ENCODE data around the gene DIS3L. TPM values are rescaled to one million over a fixed set of nuclear protein-coding genes. Genes with fewer than 3 reads are reported as not detected.

Gene DIS3L
- total and polyA plus RNA-seq, 2 donors from 2014 or later, result 10.6 to 28.5 TPM

DNA sequence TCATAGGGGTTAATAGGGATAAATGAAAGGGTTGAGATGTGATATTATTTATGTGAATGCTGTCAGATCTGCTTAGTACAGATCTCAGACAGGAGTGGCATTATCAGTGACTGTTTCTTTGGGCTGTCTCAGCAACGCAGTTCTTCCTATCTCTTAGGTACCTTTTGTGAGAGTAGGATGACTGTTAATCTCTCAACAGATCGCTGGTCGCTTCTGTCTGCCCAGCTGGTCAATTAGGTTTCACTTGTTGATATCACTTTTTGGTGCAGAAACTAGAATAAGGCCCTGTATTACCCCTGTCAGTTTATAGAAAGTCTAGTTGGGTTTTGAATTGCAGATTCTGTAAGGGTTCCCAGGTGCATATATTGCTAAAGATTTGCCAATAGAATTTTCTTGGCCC, 16.5 kb downstream of the DIS3L start:
- Histone ChIP-seq H3K9ac (ENCODE audit: low read length in 3 of 3) (no peak overlapping the region), H3K9me3 (ENCODE audit: control insufficient read depth in 2 of 3, insufficient read depth in 1 of 3, low read length in 3 of 3) (no peaks in the 10 kb centered on the region), H3K4me3 (ENCODE audit: low read length in 3 of 3) (no peak overlapping the region), H3K36me3 (ENCODE audit: control insufficient read depth in 2 of 3, insufficient read depth in 3 of 3, low read length in 3 of 3) (peaks cover 6 to 31% (median 22%) of the 10 kb centered on the region in 3 donors), H3K27ac (ENCODE audit: low read depth in 2 of 2, low read length in 2 of 2) (no peak overlapping the region), H3K27me3 (ENCODE audit: control insufficient read depth, insufficient read depth, low read length) (no peaks in the 10 kb centered on the region), H3K4me1 (ENCODE audit: control insufficient read depth in 2 of 3, insufficient read depth in 2 of 3, low read depth in 1 of 3, low read length in 3 of 3) (no peaks in the 10 kb centered on the region)
- FAIRE-seq, result no peak
- intact Hi-C loops (cut with DNase I), result no loop called here
- DNase-seq, result no peak
- TF ChIP-seq, protein P1, sequence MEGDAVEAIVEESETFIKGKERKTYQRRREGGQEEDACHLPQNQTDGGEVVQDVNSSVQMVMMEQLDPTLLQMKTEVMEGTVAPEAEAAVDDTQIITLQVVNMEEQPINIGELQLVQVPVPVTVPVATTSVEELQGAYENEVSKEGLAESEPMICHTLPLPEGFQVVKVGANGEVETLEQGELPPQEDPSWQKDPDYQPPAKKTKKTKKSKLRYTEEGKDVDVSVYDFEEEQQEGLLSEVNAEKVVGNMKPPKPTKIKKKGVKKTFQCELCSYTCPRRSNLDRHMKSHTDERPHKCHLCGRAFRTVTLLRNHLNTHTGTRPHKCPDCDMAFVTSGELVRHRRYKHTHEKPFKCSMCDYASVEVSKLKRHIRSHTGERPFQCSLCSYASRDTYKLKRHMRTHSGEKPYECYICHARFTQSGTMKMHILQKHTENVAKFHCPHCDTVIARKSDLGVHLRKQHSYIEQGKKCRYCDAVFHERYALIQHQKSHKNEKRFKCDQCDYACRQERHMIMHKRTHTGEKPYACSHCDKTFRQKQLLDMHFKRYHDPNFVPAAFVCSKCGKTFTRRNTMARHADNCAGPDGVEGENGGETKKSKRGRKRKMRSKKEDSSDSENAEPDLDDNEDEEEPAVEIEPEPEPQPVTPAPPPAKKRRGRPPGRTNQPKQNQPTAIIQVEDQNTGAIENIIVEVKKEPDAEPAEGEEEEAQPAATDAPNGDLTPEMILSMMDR (IDR thresholded peaks at IDR 0.05; ENCODE audit: borderline replicate concordance, extremely low read depth, insufficient read depth), result no peak

DNA sequence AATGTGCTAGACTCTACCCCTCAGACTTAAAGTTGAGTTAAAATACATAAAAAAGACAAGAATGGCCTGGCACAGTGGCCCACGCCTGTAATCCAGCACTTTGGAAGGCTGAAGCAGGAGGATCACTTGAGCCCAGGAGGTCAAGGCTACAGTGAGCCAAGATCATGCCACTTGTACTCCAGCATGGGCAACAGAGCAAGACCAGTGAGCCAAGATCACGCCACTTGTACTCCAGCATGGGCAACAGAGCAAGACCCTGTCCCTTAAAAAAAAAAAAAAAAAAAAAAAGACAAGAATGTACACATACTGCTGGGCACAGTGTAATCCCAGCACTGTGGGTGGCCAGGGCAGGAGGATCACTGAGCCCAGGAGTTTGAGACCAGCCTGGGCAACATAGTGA, 17.4 kb downstream of the DIS3L start:
- Histone ChIP-seq H3K4me1 (ENCODE audit: control insufficient read depth in 2 of 3, insufficient read depth in 2 of 3, low read depth in 1 of 3, low read length in 3 of 3) (no peaks in the 10 kb centered on the region), H3K4me3 (ENCODE audit: low read length in 3 of 3) (no peak overlapping the region), H3K27ac (ENCODE audit: low read depth in 2 of 2, low read length in 2 of 2) (no peak overlapping the region), H3K9ac (ENCODE audit: low read length in 3 of 3) (no peak overlapping the region), H3K36me3 (ENCODE audit: control insufficient read depth in 2 of 3, insufficient read depth in 3 of 3, low read length in 3 of 3) (peaks cover 6 to 37% (median 27%) of the 10 kb centered on the region in 3 donors), H3K9me3 (ENCODE audit: control insufficient read depth in 2 of 3, insufficient read depth in 1 of 3, low read length in 3 of 3) (no peaks in the 10 kb centered on the region), H3K27me3 (ENCODE audit: control insufficient read depth, insufficient read depth, low read length) (no peaks in the 10 kb centered on the region)
- DNase-seq (no peak), FAIRE-seq (no peak)
- intact Hi-C loops (cut with DNase I), result no loop called here
- TF ChIP-seq, protein P1 (IDR thresholded peaks at IDR 0.05; ENCODE audit: borderline replicate concordance, extremely low read depth, insufficient read depth), result no peak

DNA sequence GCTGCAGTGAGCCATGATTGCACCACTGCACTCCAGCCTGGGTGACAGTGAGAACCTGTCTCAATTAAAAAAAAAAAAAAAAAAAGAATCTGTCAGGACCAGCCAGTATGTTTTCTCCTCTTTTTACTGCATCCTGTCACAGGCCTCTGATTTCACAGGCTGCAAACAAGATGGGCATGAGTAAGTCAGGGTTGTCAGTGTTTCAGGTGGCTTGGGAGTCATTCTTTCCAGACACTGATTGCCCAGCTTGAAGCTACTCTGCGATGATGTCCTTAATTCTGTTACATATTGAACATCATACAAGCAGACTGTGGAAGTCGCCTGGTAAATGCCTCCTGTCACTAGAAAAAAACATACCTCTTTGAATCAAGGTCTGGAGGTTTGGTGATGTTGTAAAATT, 18.8 kb downstream of the DIS3L start:
- no peak for DNase-seq
- Histone ChIP-seq H3K27me3 (ENCODE audit: control insufficient read depth, insufficient read depth, low read length) (no peaks in the 10 kb centered on the region), H3K36me3 (ENCODE audit: control insufficient read depth in 2 of 3, insufficient read depth in 3 of 3, low read length in 3 of 3) (peaks cover 6 to 42% (median 29%) of the 10 kb centered on the region in 3 donors), H3K4me3 (ENCODE audit: low read length in 3 of 3) (no peak overlapping the region), H3K27ac (ENCODE audit: low read depth in 2 of 2, low read length in 2 of 2) (no peak overlapping the region), H3K9ac (ENCODE audit: low read length in 3 of 3) (no peak overlapping the region), H3K9me3 (ENCODE audit: control insufficient read depth in 2 of 3, insufficient read depth in 1 of 3, low read length in 3 of 3) (no peaks in the 10 kb centered on the region), H3K4me1 (ENCODE audit: control insufficient read depth in 2 of 3, insufficient read depth in 2 of 3, low read depth in 1 of 3, low read length in 3 of 3) (no peaks in the 10 kb centered on the region)
- TF ChIP-seq, protein P1 (IDR thresholded peaks at IDR 0.05; ENCODE audit: borderline replicate concordance, extremely low read depth, insufficient read depth), result no peak
- intact Hi-C loops (cut with DNase I), result no loop called here
- FAIRE-seq, result no peak

DNA sequence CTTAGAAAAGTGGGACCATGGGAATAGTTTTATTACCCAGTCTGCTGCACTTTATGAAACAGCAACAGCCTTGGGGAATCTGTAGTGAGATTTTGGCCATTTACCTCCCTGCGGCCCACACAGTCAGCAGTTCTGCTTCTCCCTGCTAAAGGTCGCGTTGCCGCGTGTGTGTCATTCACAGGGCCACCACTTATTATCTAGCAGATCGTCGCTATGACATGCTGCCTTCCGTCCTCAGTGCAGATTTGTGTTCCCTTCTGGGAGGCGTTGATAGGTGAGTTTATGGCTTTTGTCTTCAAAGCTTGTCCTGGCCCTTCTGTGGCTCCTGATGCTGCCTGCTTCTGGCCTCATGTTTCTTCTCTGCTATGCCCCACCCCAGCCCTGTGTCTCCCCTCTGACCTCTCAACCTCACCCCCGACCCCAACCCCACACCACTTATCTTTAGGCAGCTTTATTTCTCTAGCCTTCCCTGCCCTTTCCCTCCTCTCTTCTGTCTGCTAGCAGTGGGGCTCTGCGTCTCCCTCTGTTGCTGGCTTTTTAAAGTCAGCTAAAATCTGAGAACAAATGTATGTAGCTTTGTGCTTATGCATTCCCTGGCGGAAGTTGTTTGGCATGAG, 30.1 kb downstream of the DIS3L start:
- H3K4me1 ChIP-seq (ENCODE audit: control insufficient read depth in 2 of 3, insufficient read depth in 2 of 3, low read depth in 1 of 3, low read length in 3 of 3), result no peaks in the 10 kb centered on the region
- H3K36me3 ChIP-seq (ENCODE audit: control insufficient read depth in 2 of 3, insufficient read depth in 3 of 3, low read length in 3 of 3), result peaks cover 3 to 38% (median 30%) of the 10 kb centered on the region in 3 donors
- no peak overlapping the region for H3K9ac ChIP-seq (ENCODE audit: low read length in 3 of 3)
- no peaks in the 10 kb centered on the region for H3K9me3 ChIP-seq (ENCODE audit: control insufficient read depth in 2 of 3, insufficient read depth in 1 of 3, low read length in 3 of 3)
- H3K27me3 ChIP-seq (ENCODE audit: control insufficient read depth, insufficient read depth, low read length), result no peaks in the 10 kb centered on the region
- FAIRE-seq, result no peak
- no peak overlapping the region for H3K27ac ChIP-seq (ENCODE audit: low read depth in 2 of 2, low read length in 2 of 2)
- TF ChIP-seq, protein P1 (IDR thresholded peaks at IDR 0.05; ENCODE audit: borderline replicate concordance, extremely low read depth, insufficient read depth), result no peak
- H3K4me3 ChIP-seq (ENCODE audit: low read length in 3 of 3), result no peak overlapping the region
- intact Hi-C loops (cut with DNase I), result no loop called here
- DNase-seq, result no peak
